K562 (cell line): Measurements from ENCODE around the gene YTHDC1. TPM values are rescaled to one million over a fixed set of nuclear protein-coding genes. Genes with fewer than 3 reads are reported as not detected.

Experiments
- DMBX1 ChIP-seq: fragments of 250-450 bp; sonication (Bioruptor Pico); IDR thresholded peaks from 2 replicates; pipeline ENCODE4 v1.8.0; 2022; ENCODE audit warnings: inconsistent platforms, mild to moderate bottlenecking, moderate library complexity, borderline replicate concordance
- EP300 ChIP-seq: IDR thresholded peaks from 2 replicates; pipeline ENCODE4 v1.6.1; 2012; ENCODE audit warnings: low read length, improper control_type of control experiment
- ILF3 ChIP-seq: fragments of 450-650 bp; IDR thresholded peaks from 2 replicates; pipeline ENCODE4 v1.6.1; 2018; ENCODE audit warnings: antibody characterized with exemption, mild to moderate bottlenecking, moderate library complexity, borderline replicate concordance
- KDM1A ChIP-seq, 2 experiments: fragments of 450-650 bp; IDR thresholded peaks; 2 replicates each; pipeline ENCODE4 v1.6.1; 2016; ENCODE audit warnings: mild to moderate bottlenecking in 2 of 2
- MECOM ChIP-seq: fragments of 250-450 bp; sonication (Bioruptor Pico); IDR thresholded peaks from 2 replicates; pipeline ENCODE4 v1.8.0; 2022; ENCODE audit warnings: inconsistent platforms
- MTA2 ChIP-seq: fragments of 450-650 bp; IDR thresholded peaks from 2 replicates; pipeline ENCODE4 v1.6.1; 2016; ENCODE audit warnings: low read depth
- STAT5A ChIP-seq: IDR thresholded peaks from 2 replicates; pipeline ENCODE4 v1.6.1; 2012; ENCODE audit warnings: low read length, inconsistent platforms, borderline replicate concordance
- ZBTB7A ChIP-seq: IDR thresholded peaks from 2 replicates; pipeline ENCODE4 v1.6.1; 2011; ENCODE audit warnings: low read depth, mild to moderate bottlenecking, low read length, moderate library complexity, borderline replicate concordance; ENCODE audit not compliant: control insufficient read depth
- ZEB2 ChIP-seq: fragments of 450-650 bp; IDR thresholded peaks from 2 replicates; pipeline ENCODE4 v1.6.1; 2016
- ZNF75A ChIP-seq: fragments of 450-650 bp; formaldehyde crosslinking; IDR thresholded peaks from 2 replicates; pipeline ENCODE4 v1.4.0; 2020; ENCODE audit warnings: mild to moderate bottlenecking
- polyA plus RNA-seq, 8 experiments: library from polyadenylated mRNA; depleted of rRNA in 4 of 8; stranded (reverse) in 5 of 8; unstranded in 3 of 8; fragments of >200 nt; fragmentation: Nextera tagmentation in 2 of 8; fragmentation: Illumina TruSeq in 1 of 8; extraction: Ambion mirVana in 2 of 8; extraction: Trizol in 1 of 8; gene quantifications; 2 replicates each; pipeline versions ENCODE4 v1.2.1 to v1.2.3, GENCODE V29; 2011 to 2014; ENCODE audit warnings: inconsistent platforms in 1 of 8, missing spikeins in 1 of 8
- total RNA-seq, 7 experiments: library from RNA; depleted of rRNA in 6 of 7; stranded (reverse); fragments of >200 nt in 6 of 7; fragmentation: Illumina TruSeq in 2 of 7; extraction: Trizol in 2 of 7; gene quantifications; 2 replicates each; pipeline versions ENCODE4 v1.2.1 to v1.2.3, GENCODE V29; 2011 to 2021; ENCODE audit warnings: low replicate concordance in 1 of 7
- TF ChIP-seq, protein P1 (sequence below), 3 experiments: fragments of 200-800 bp in 1 of 3; fragments of 250-450 bp in 1 of 3; fragments of 450-650 bp in 1 of 3; sonication (Bioruptor Pico) in 1 of 3; sonication (Bioruptor generic) in 1 of 3; formaldehyde crosslinking in 1 of 3; IDR thresholded peaks; 2 replicates each; pipeline versions ENCODE4 v1.6.1 to v1.8.0; 2016 to 2022; ENCODE audit warnings: mild to moderate bottlenecking in 2 of 3, missing genetic modification characterization in 2 of 3, missing compliant biosample characterization in 1 of 3, moderate library complexity in 1 of 3
- TF ChIP-seq, protein P2 (sequence below), 2 experiments: fragments of 450-650 bp; IDR thresholded peaks; 2 replicates each; pipeline ENCODE4 v1.6.1; 2016; ENCODE audit warnings: mild to moderate bottlenecking in 2 of 2, borderline replicate concordance in 1 of 2, low read depth in 1 of 2, moderate library complexity in 1 of 2
- TF ChIP-seq, protein P3 (sequence below): fragments of 150-350 bp; conservative IDR thresholded peaks from 2 replicates; pipeline ENCODE4 v1.6.1; 2014; ENCODE audit warnings: low read length

YTHDC1 gene
- total and polyA plus RNA-seq, 9 of the 15 experiments (the other 6 are each of a cell fraction or from before 2014, with no cell fraction given) = 9.8 to 65.4 (median 51.7) TPM

DNA sequence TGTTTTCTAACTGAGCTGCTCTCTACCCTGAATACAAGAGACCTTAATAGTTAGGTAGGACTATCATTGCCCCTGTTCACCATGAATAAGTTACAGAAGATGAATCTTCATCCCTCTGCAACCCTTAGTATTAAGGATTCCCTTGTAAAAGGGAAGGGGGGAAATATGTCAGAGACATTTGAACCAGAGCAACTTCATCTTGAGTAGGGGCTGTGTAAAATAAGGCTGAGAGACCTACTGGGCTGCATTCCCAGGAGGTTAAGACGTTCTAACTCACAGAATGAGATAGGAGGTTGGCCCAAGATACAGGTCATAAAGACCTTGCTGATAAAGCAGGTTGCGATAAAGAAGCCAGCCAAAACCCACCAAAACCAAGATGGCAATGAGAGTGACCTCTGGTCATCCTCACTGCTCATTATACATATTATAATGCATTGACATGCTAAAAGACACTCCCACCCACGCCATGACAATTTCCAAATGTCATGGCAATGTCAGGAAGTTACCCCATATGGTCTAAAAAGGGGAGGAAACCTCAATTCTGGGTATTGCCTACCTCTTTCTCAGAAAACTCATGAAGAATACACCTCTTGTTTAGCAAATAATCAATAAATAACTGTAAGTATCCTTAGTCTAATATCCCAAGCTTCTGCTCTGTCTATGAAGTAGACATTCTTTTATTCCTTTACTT is 84.9 kb downstream of the YTHDC1 start (continued):
- TF ChIP-seq, protein P1, sequence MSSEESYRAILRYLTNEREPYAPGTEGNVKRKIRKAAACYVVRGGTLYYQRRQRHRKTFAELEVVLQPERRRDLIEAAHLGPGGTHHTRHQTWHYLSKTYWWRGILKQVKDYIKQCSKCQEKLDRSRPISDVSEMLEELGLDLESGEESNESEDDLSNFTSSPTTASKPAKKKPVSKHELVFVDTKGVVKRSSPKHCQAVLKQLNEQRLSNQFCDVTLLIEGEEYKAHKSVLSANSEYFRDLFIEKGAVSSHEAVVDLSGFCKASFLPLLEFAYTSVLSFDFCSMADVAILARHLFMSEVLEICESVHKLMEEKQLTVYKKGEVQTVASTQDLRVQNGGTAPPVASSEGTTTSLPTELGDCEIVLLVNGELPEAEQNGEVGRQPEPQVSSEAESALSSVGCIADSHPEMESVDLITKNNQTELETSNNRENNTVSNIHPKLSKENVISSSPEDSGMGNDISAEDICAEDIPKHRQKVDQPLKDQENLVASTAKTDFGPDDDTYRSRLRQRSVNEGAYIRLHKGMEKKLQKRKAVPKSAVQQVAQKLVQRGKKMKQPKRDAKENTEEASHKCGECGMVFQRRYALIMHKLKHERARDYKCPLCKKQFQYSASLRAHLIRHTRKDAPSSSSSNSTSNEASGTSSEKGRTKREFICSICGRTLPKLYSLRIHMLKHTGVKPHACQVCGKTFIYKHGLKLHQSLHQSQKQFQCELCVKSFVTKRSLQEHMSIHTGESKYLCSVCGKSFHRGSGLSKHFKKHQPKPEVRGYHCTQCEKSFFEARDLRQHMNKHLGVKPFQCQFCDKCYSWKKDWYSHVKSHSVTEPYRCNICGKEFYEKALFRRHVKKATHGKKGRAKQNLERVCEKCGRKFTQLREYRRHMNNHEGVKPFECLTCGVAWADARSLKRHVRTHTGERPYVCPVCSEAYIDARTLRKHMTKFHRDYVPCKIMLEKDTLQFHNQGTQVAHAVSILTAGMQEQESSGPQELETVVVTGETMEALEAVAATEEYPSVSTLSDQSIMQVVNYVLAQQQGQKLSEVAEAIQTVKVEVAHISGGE (CRISPR knock-in tag; IDR thresholded peaks at IDR 0.05) = no peak
- TF ChIP-seq ZEB2 (no peak), STAT5A (peak; percentile 51), ZNF75A (CRISPR knock-in tag) (no peak), KDM1A (IDR thresholded peaks at IDR 0.05) (no peak), MECOM (CRISPR knock-in tag) (no peak), ZBTB7A (no peak), DMBX1 (CRISPR knock-in tag) (peak; percentile 70), ILF3 (no peak), EP300 (no peak; the same call in 1 of the 2 replicates), MTA2 (no peak)
- TF ChIP-seq, protein P2, sequence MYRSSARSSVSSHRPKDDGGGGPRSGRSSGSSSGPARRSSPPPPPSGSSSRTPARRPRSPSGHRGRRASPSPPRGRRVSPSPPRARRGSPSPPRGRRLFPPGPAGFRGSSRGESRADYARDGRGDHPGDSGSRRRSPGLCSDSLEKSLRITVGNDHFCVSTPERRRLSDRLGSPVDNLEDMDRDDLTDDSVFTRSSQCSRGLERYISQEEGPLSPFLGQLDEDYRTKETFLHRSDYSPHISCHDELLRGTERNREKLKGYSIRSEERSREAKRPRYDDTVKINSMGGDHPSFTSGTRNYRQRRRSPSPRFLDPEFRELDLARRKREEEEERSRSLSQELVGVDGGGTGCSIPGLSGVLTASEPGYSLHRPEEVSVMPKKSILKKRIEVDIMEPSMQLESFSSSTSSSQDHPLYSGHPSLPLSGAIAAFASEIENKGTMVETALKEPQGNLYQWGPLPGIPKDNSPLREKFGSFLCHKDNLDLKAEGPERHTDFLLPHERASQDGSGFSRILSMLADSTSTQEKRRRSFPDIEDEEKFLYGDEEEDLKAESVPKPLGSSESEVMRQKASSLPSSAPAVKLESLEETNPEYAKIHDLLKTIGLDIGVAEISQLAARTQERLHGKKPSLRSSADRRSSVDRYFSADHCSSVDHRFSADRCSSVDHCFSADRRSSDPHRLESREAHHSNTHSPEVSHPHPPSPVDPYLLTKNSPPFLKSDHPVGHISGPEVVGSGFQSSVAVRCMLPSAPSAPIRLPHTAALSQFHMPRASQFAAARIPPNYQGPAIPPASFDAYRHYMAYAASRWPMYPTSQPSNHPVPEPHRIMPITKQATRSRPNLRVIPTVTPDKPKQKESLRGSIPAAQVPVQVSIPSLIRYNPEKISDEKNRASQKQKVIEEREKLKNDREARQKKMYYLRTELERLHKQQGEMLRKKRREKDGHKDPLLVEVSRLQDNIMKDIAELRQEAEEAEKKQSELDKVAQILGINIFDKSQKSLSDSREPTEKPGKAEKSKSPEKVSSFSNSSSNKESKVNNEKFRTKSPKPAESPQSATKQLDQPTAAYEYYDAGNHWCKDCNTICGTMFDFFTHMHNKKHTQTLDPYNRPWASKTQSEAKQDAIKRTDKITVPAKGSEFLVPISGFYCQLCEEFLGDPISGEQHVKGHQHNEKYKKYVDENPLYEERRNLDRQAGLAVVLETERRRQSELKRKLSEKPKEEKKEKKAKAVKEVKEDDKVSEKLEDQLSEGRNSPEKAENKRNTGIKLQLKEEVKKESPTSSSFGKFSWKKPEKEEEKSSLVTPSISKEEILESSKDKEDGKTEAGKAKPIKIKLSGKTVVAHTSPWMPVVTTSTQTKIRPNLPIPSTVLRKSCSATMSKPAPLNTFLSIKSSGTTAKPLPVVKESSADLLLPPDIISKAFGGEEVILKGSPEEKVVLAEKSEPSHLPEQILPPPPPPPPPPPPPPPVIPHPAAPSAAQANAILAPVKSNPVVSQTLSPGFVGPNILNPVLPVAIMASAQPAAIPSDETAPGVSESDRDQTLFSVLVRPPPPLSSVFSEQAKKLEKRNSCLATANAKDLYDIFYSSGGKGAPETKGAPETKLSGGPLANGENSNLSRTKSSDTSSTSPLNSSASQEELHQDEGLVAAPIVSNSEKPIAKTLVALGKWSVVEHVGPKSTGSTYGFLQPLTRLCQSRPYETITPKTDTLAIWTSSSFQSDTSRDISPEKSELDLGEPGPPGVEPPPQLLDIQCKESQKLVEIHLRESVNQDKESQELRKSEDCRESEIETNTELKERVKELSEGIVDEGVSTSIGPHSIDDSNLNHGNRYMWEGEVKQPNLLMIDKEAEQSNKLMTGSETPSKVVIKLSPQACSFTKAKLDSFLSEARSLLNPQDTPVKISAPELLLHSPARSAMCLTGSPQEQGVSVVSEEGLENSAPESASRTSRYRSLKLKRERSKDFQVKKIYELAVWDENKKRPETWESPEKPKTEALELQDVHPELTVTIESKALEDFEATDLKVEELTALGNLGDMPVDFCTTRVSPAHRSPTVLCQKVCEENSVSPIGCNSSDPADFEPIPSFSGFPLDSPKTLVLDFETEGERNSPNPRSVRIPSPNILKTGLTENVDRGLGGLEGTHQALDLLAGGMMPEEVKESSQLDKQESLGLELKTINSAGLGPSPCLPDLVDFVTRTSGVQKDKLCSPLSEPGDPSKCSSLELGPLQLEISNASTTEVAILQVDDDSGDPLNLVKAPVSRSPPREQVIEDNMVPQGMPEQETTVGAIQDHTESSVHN (IDR thresholded peaks at IDR 0.05; ENCODE audit: borderline replicate concordance in 1 of 2, low read depth in 1 of 2) = no peak
- TF ChIP-seq, protein P3, sequence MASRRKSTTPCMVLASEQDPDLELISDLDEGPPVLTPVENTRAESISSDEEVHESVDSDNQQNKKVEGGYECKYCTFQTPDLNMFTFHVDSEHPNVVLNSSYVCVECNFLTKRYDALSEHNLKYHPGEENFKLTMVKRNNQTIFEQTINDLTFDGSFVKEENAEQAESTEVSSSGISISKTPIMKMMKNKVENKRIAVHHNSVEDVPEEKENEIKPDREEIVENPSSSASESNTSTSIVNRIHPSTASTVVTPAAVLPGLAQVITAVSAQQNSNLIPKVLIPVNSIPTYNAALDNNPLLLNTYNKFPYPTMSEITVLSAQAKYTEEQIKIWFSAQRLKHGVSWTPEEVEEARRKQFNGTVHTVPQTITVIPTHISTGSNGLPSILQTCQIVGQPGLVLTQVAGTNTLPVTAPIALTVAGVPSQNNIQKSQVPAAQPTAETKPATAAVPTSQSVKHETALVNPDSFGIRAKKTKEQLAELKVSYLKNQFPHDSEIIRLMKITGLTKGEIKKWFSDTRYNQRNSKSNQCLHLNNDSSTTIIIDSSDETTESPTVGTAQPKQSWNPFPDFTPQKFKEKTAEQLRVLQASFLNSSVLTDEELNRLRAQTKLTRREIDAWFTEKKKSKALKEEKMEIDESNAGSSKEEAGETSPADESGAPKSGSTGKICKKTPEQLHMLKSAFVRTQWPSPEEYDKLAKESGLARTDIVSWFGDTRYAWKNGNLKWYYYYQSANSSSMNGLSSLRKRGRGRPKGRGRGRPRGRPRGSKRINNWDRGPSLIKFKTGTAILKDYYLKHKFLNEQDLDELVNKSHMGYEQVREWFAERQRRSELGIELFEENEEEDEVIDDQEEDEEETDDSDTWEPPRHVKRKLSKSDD = no peak
